Glomerular endothelial cell (primary cell): ENCODE results near the gene ABCC3. TPM values are rescaled to one million over a fixed set of nuclear protein-coding genes. Genes with fewer than 3 reads are reported as not detected.

Experiments used
- DNase-seq: peaks from one replicate; pipeline ENCODE4 v3.0.0-alpha.2; 2011; ENCODE audit warnings: low read depth, low spot score; ENCODE audit errors: extremely low read depth
- total RNA-seq: library from RNA; depleted of rRNA; stranded (reverse); fragments of >200 nt; gene quantifications from 2 replicates; pipeline ENCODE4 v1.2.3, GENCODE V29; 2015

ABCC3 gene
- total RNA-seq, 1 donor from 2014 or later, result 1.1 TPM

GRCh38 chr17:50728881-50729765, 94.4 kb downstream of the ABCC3 start:
- no peak for DNase-seq

DNA sequence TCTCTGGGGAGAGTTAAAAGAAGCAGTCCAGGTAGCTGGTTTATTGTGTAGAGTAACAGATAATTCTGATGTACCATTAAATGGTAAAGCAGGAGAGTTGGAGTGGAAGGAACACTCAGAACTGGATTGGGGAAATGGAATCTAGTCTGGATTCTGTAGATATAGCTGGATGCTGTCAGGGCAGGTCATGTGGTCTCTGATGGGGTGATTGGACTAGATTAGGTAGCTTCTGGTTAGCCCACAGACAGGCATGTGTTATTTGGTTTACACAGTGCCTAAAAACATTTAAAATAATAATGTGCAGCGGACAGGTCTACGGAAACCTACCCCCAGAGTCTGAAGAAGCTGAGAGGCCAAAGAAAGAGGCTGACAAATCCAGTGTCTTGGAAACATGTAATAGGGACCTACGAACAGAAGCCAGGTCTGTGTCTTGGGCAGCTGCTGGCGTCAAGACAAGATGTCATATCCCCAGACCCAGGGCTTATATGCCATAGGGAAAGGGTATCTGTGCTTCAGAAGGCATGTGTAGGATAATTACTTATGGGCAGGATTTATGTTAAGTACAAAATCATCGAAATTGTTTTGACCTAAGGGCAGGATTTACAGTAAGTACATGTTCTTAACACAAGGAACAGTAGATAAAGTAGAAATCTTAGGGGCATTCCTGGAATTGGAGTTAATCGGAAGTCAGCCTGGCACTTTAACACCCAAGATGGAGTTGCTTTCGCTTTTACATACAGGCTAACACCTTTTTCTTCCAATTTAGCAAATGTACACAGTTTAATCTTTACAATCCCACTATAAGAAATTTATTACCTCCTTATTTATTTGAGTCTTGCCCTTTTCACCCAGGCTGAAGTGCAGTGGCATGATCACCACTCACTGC, 97.1 kb downstream of the ABCC3 start:
- no peak for DNase-seq

- no peak for DNase-seq
Observed at GRCh38 chr17:50735287-50735686, 100.6 kb downstream of the ABCC3 start.

GRCh38 chr17:50737118-50737698, 102.5 kb downstream of the ABCC3 start:
- DNase-seq, result no peak

- DNase-seq, result no peak
Observed at GRCh38 chr17:50739098-50739497, 104.4 kb downstream of the ABCC3 start.

Other genes with a start within 250 kb of the ABCC3 start
- 142 and 157 TPM in 2 replicates for gene LRRC59, start 237.4 kb upstream of the ABCC3 start, total RNA-seq
- gene ACSF2, start 208.7 kb upstream of the ABCC3 start, total RNA-seq, result 32.6 and 37.2 TPM in 2 replicates
- not detected in 2 replicates for gene CHAD, start 166.0 kb upstream of the ABCC3 start, total RNA-seq
- gene RSAD1, start 156.0 kb upstream of the ABCC3 start, total RNA-seq, result 30.1 and 34.7 TPM in 2 replicates
- gene MYCBPAP, start 126.4 kb upstream of the ABCC3 start, total RNA-seq, result 0.23 and 1.6 TPM in 2 replicates
- gene EPN3, start 102.1 kb upstream of the ABCC3 start, total RNA-seq, result 0.23 and 7.4 TPM in 2 replicates
- gene SPATA20, start 87.7 kb upstream of the ABCC3 start, total RNA-seq, result 127 and 145 TPM in 2 replicates
- gene CACNA1G, start 74.2 kb upstream of the ABCC3 start, total RNA-seq, result not detected in 2 replicates
- gene ANKRD40, start 73.0 kb downstream of the ABCC3 start, total RNA-seq, result 37.7 TPM in 2 replicates
- 17.6 and 46.9 TPM in 2 replicates for gene LUC7L3, start 84.7 kb downstream of the ABCC3 start, total RNA-seq
- not detected in 2 replicates for gene ANKRD40CL, start 132.6 kb downstream of the ABCC3 start, total RNA-seq
- not detected in 2 replicates for gene WFIKKN2, start 200.7 kb downstream of the ABCC3 start, total RNA-seq
- gene TOB1, start 231.5 kb downstream of the ABCC3 start, total RNA-seq, result 8.2 and 10.8 TPM in 2 replicates